HUES6 (cell line): Measurements from ENCODE around the gene TBCEL.

Source experiments
- H3K27ac ChIP-seq: 2 replicates; pipeline ENCODE4 v1.7.0; 2013; ENCODE audit warnings: low read depth, mild to moderate bottlenecking, low read length, inconsistent platforms
- H3K27me3 ChIP-seq: 2 replicates; pipeline ENCODE4 v1.6.1; 2013; ENCODE audit warnings: low read length; ENCODE audit not compliant: control insufficient read depth, insufficient read depth
- H3K36me3 ChIP-seq: 2 replicates; pipeline ENCODE4 v1.6.1; 2013; ENCODE audit warnings: low read length; ENCODE audit not compliant: control insufficient read depth, insufficient read depth
- H3K4me1 ChIP-seq: 2 replicates; pipeline ENCODE4 v1.6.1; 2013; ENCODE audit warnings: low read length; ENCODE audit not compliant: control insufficient read depth, insufficient read depth
- H3K4me3 ChIP-seq: 2 replicates; pipeline ENCODE4 v1.5.1; 2013; ENCODE audit warnings: low read depth, low read length
- H3K9ac ChIP-seq: one replicate; pipeline ENCODE4 v1.6.1; 2013; ENCODE audit warnings: mild to moderate bottlenecking, low read length
- H3K9me3 ChIP-seq: 2 replicates; pipeline ENCODE4 v1.6.1; 2013; ENCODE audit warnings: low read depth, low read length; ENCODE audit not compliant: control insufficient read depth, insufficient read depth

TBCEL gene

DNA sequence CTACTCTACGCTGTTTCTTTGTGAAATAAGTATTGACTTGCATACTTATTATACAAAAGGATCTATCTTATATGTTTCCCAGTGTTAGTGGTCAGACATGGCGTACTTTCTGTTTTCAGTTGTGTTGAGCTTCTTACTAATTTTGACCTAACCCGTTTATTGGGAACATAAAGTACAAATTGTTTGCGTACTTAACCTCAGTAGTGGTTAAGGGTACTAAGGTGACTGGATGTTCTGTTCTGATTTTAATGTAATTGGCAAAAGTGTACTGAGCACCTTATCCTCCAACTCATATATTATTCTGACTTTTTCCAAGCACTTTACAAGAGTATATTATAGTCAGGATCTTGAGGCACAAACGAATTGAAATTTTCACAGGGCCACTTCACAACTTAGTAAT is 17.2 kb downstream of the TBCEL start:
- H3K4me3 ChIP-seq, result no peak overlapping the region
- H3K4me1 ChIP-seq, result peaks cover 22% of the 10 kb centered on the region
- H3K36me3 ChIP-seq, result no peaks in the 10 kb centered on the region; the same call in 1 of the 2 replicates
- no peak overlapping the region for H3K27ac ChIP-seq
- H3K9me3 ChIP-seq, result no peaks in the 10 kb centered on the region
- H3K9ac ChIP-seq, result no peak overlapping the region
- H3K27me3 ChIP-seq, result no peaks in the 10 kb centered on the region

- H3K9me3 ChIP-seq, result no peaks in the 10 kb centered on the region
- peaks cover 3% of the 10 kb centered on the region; the same call in 1 of the 2 replicates for H3K36me3 ChIP-seq
- no peak overlapping the region for H3K9ac ChIP-seq
- no peaks in the 10 kb centered on the region for H3K27me3 ChIP-seq
- H3K27ac ChIP-seq, result no peak overlapping the region
- H3K4me3 ChIP-seq, result no peak overlapping the region
- H3K4me1 ChIP-seq, result peaks cover 22% of the 10 kb centered on the region
These were observed 18.4 kb downstream of the TBCEL start for GRCh38 chr11:121042296-121042695.

DNA sequence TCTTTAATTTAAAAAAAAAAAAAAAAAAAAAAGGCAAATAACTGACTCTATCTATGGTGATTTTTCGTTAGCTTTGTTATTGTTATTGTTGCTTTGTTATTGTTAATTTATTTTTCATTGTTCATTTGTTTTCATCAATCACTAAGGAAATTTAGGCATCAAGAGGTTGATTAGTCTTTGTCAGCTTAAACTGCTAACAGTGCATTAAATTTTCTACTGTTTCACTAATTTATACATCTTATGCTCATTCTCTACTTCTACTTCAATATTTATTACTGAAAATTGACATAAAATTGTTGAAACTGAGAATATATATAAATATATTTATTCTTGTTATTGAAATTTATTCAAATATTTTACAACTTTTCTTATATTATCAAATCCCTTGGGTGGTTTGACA is 24.0 kb downstream of the TBCEL start:
- Histone ChIP-seq H3K36me3 (peaks cover 33% of the 10 kb centered on the region), H3K27me3 (no peaks in the 10 kb centered on the region), H3K9ac (no peak overlapping the region), H3K27ac (no peak overlapping the region), H3K9me3 (no peaks in the 10 kb centered on the region), H3K4me3 (no peak overlapping the region), H3K4me1 (no peaks in the 10 kb centered on the region)

- H3K36me3 ChIP-seq, result peaks cover 37% of the 10 kb centered on the region
- H3K4me1 ChIP-seq, result no peaks in the 10 kb centered on the region
- no peaks in the 10 kb centered on the region for H3K9me3 ChIP-seq
- no peak overlapping the region for H3K27ac ChIP-seq
- no peak overlapping the region for H3K9ac ChIP-seq
- no peaks in the 10 kb centered on the region for H3K27me3 ChIP-seq
- H3K4me3 ChIP-seq, result no peak overlapping the region
These were observed 24.7 kb downstream of the TBCEL start for GRCh38 chr11:121048464-121049233.

GRCh38 chr11:121053244-121053643 is 29.3 kb downstream of the TBCEL start:
- Histone ChIP-seq H3K36me3 (peaks cover 54% of the 10 kb centered on the region), H3K4me3 (no peak overlapping the region), H3K9me3 (no peaks in the 10 kb centered on the region), H3K27me3 (no peaks in the 10 kb centered on the region), H3K27ac (no peak overlapping the region), H3K4me1 (no peaks in the 10 kb centered on the region), H3K9ac (no peak overlapping the region)

DNA sequence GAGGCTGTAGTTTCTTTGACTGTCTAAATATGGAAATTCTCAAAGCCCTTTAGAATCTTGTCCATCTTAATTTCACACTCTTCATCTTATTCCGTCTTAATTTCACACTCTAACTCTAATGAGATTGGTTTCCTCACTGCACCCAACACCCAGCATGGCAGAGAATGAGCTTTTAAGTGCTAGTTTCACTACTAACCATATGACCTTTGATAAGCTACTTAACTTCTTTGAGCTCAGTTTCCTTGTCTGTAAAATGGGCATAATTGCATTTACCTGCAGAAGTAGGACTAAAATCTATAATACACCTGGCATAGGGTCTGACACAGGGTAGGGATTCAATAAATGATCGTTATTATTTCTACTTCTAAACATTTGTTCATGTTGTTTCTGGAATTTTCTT is 30.4 kb downstream of the TBCEL start:
- Histone ChIP-seq H3K27ac (no peak overlapping the region), H3K9ac (no peak overlapping the region), H3K4me3 (no peak overlapping the region), H3K27me3 (no peaks in the 10 kb centered on the region), H3K9me3 (no peaks in the 10 kb centered on the region), H3K4me1 (no peaks in the 10 kb centered on the region), H3K36me3 (peaks cover 53% of the 10 kb centered on the region)

DNA sequence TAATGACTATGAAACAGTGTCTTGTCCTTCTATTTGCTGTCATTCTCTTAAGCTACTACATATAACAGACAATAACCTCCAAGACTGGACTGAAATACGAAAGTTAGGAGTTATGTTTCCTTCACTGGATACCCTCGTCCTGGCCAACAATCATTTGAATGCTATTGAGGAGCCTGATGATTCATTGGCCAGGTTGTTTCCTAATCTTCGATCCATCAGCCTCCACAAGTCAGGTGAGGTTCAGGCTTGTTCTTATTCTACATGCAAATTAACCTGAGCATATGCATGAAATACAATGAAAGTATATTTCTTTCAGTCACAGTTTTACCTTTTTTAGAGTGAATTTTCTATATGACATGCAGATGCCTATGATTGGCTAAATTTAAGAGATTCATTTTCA is 31.2 kb downstream of the TBCEL start:
- Histone ChIP-seq H3K27ac (no peak overlapping the region), H3K4me1 (no peaks in the 10 kb centered on the region), H3K9me3 (no peaks in the 10 kb centered on the region), H3K36me3 (peaks cover 55% of the 10 kb centered on the region), H3K9ac (no peak overlapping the region), H3K4me3 (no peak overlapping the region), H3K27me3 (no peaks in the 10 kb centered on the region)

GRCh38 chr11:121057922-121058321 is 34.0 kb downstream of the TBCEL start:
- H3K4me3 ChIP-seq, result no peak overlapping the region

DNA sequence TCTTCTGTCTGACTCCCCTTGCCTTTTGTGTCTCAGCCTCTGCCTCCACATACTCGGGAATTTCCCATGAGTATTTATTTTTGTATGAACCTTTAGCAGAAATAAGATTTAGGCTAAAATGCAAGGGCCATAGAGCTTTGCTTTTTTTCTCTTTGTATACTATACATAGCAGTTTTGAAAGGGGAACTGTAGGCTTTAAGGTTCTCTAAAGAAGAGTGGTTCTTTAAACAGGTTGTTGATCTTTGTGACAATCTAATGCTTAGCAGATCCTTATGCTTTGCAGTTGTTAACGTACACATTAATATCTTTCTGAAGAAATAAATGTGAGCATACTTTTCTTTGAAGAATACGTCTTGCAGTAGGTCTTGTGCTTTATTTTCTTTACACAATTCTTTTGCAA is 35.0 kb downstream of the TBCEL start:
- Histone ChIP-seq H3K9ac (no peak overlapping the region), H3K4me3 (no peak overlapping the region), H3K4me1 (no peaks in the 10 kb centered on the region), H3K36me3 (peaks cover 61% of the 10 kb centered on the region), H3K27ac (no peak overlapping the region), H3K27me3 (no peaks in the 10 kb centered on the region), H3K9me3 (no peaks in the 10 kb centered on the region)

More at GRCh38 chr11:121057922-121058321, 34.0 kb downstream of the TBCEL start:
- Histone ChIP-seq H3K9me3 (no peaks in the 10 kb centered on the region), H3K27me3 (no peaks in the 10 kb centered on the region), H3K36me3 (peaks cover 64% of the 10 kb centered on the region), H3K4me1 (no peaks in the 10 kb centered on the region), H3K9ac (no peak overlapping the region), H3K27ac (no peak overlapping the region)

DNA sequence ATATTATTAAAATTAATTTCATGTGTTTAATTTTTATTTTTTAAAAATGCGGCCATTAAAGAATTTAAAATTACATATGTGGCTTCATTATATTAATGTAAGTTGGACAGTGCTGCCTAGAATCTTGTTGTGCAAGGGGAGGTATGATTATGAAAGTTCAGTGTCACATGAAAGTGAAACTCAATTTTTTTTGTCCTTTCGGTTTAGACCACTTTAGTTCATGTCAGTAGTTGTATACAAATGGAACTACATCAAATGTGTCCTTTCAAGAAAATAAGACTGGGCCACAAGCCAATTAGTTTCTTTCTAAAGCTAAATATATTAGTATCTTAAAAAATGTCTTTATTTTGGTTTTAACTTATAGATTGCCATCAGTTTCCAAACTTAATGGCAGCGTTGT is 35.7 kb downstream of the TBCEL start:
- Histone ChIP-seq H3K9ac (no peak overlapping the region), H3K36me3 (peaks cover 62% of the 10 kb centered on the region), H3K4me3 (no peak overlapping the region)

DNA sequence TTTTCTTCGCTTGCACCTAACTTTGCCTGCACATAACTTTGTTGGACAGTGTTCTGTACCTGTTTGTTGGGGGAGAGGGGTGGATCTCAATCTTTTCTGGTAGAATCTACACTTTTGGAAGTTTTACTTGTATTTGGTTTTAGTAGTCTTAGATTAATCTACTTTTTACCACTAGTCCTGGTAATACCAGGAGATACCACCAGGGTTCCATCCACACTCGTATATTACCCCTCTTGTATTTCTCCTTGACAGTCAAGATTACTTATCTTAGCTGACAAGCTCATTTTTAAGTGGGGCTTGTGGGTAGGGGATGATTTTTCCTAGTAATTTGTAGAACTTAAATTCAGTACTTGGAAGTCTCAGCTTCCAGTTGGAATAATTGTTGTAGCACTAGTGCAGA is 39.8 kb downstream of the TBCEL start:
- H3K27ac ChIP-seq, result no peak overlapping the region
- no peak overlapping the region for H3K4me3 ChIP-seq
- peaks cover 58% of the 10 kb centered on the region for H3K36me3 ChIP-seq
- no peaks in the 10 kb centered on the region for H3K27me3 ChIP-seq
- H3K9me3 ChIP-seq, result no peaks in the 10 kb centered on the region
- no peak overlapping the region for H3K9ac ChIP-seq
- no peaks in the 10 kb centered on the region for H3K4me1 ChIP-seq

More for the DNA sequence above, 35.7 kb downstream of the TBCEL start:
- Histone ChIP-seq H3K4me1 (no peaks in the 10 kb centered on the region), H3K27ac (no peak overlapping the region), H3K27me3 (no peaks in the 10 kb centered on the region), H3K9me3 (no peaks in the 10 kb centered on the region)
